H1 (cell line): ENCODE data around the gene PFDN4.

ENCODE experiments used
- CHD2 ChIP-seq: IDR thresholded peaks from 2 replicates; pipeline ENCODE4 v1.6.1; 2012; ENCODE audit warnings: low read length, improper control_type of control experiment
- CTCF ChIP-seq, 3 experiments: IDR thresholded peaks; 1 replicate in 2 of 3; 2 replicates in 1 of 3; pipeline versions ENCODE4 v1.5.1 to v1.6.1; 2011; ENCODE audit warnings: low read length in 3 of 3, mild to moderate bottlenecking in 3 of 3, inconsistent platforms in 2 of 3, low read depth in 1 of 3, moderate library complexity in 1 of 3; ENCODE audit not compliant: insufficient read depth in 1 of 3; ENCODE audit errors: control extremely low read depth in 1 of 3
- EZH2 ChIP-seq: fragments of 200-600 bp; sonication (generic); IDR thresholded peaks from 2 replicates; pipeline ENCODE4 v1.7.1; 2012; ENCODE audit warnings: low read depth, mild to moderate bottlenecking, moderate library complexity, low read length, inconsistent platforms; ENCODE audit not compliant: severe bottlenecking

- TF ChIP-seq EZH2 (no peak), CTCF (IDR thresholded peaks at IDR 0.05; ENCODE audit: control extremely low read depth in 1 of 3, insufficient read depth in 1 of 3, low read depth in 1 of 3, low read length in 3 of 3) (no peak), CHD2 (no peak)
These were observed 61.1 kb downstream of the PFDN4 start for GRCh38 chr20:54268941-54269340.
